ACC112 (cell line): ENCODE results near the gene TMEM94.

Experiments used
- H2AFZ ChIP-seq: fragments of 200-600 bp; sonication (generic); one replicate; pipeline ENCODE4 v1.6.0; 2017; ENCODE audit warnings: antibody characterized with exemption, low read length; ENCODE audit not compliant: unreplicated experiment
- H3K27ac ChIP-seq: fragments of 200-600 bp; sonication (generic); 2 replicates; pipeline ENCODE4 v1.5.1; 2014; ENCODE audit warnings: low read depth, mild to moderate bottlenecking, antibody characterized with exemption, low read length, moderate library complexity
- H3K27me3 ChIP-seq: fragments of 200-600 bp; sonication (generic); 2 replicates; pipeline ENCODE4 v1.6.1; 2014; ENCODE audit warnings: mild to moderate bottlenecking, antibody characterized with exemption, low read length, moderate library complexity, mixed read lengths; ENCODE audit not compliant: insufficient read depth
- H3K36me3 ChIP-seq: fragments of 200-600 bp; sonication (generic); 2 replicates; pipeline ENCODE4 v1.6.1; 2016; ENCODE audit warnings: mild to moderate bottlenecking, antibody characterized with exemption, low read length, moderate library complexity, mixed read lengths; ENCODE audit not compliant: insufficient read depth
- H3K4me1 ChIP-seq: fragments of 200-600 bp; sonication (generic); one replicate; pipeline ENCODE4 v1.6.1; 2016; ENCODE audit warnings: low read length, mixed read lengths; ENCODE audit not compliant: insufficient read depth, unreplicated experiment, control insufficient read depth
- H3K4me3 ChIP-seq: fragments of 200-600 bp; sonication (generic); 2 replicates; pipeline ENCODE4 v1.5.1; 2014; ENCODE audit warnings: mild to moderate bottlenecking, low read depth, low read length
- H3K79me2 ChIP-seq: fragments of 200-600 bp; sonication (generic); one replicate; pipeline ENCODE4 v1.6.0; 2016; ENCODE audit warnings: low read length; ENCODE audit not compliant: control insufficient read depth, unreplicated experiment, insufficient read depth

Gene TMEM94

GRCh38 chr17:75512926-75513640 is 56.6 kb downstream of the TMEM94 start:
- peaks cover 24% of the 10 kb centered on the region for H3K4me1 ChIP-seq
- peaks cover 3% of the 10 kb centered on the region for H3K79me2 ChIP-seq
- no peak overlapping the region for H2AFZ ChIP-seq

GRCh38 chr17:75513641-75514000 is 57.2 kb downstream of the TMEM94 start:
- Histone ChIP-seq H3K4me3 (no peak overlapping the region), H3K4me1 (peaks cover 19% of the 10 kb centered on the region), H3K79me2 (peaks cover 3% of the 10 kb centered on the region), H2AFZ (no peak overlapping the region), H3K27me3 (no peaks in the 10 kb centered on the region), H3K27ac (no peak overlapping the region), H3K36me3 (no peaks in the 10 kb centered on the region)

More at GRCh38 chr17:75512926-75513640, 56.6 kb downstream of the TMEM94 start:
- Histone ChIP-seq H3K27me3 (no peaks in the 10 kb centered on the region), H3K4me3 (no peak overlapping the region), H3K36me3 (no peaks in the 10 kb centered on the region), H3K27ac (no peak overlapping the region)

- peaks cover 3% of the 10 kb centered on the region for H3K79me2 ChIP-seq
- H3K4me1 ChIP-seq = peaks cover 19% of the 10 kb centered on the region
- peak overlapping the region; percentile 81 for H3K4me3 ChIP-seq
- H2AFZ ChIP-seq = peak overlapping the region; percentile 88
- no peaks in the 10 kb centered on the region for H3K36me3 ChIP-seq
- no peaks in the 10 kb centered on the region for H3K27me3 ChIP-seq
- no peak overlapping the region for H3K27ac ChIP-seq
Observed at GRCh38 chr17:75514299-75514918, 58.0 kb downstream of the TMEM94 start.

GRCh38 chr17:75514919-75515495 is 58.6 kb downstream of the TMEM94 start:
- no peaks in the 10 kb centered on the region for H3K36me3 ChIP-seq
- H2AFZ ChIP-seq = peak overlapping the region; percentile 88
- H3K79me2 ChIP-seq = peaks cover 3% of the 10 kb centered on the region
- H3K4me3 ChIP-seq = peak overlapping the region; percentile 81
- H3K4me1 ChIP-seq = peaks cover 19% of the 10 kb centered on the region
- H3K27me3 ChIP-seq = no peaks in the 10 kb centered on the region
- no peak overlapping the region for H3K27ac ChIP-seq

- Histone ChIP-seq H2AFZ (peak within 1 kb of the TSS; percentile 88), H3K27me3 (no peaks in the 10 kb centered on the region), H3K27ac (no peak within 1 kb of the TSS), H3K4me3 (peak within 1 kb of the TSS; percentile 81), H3K36me3 (no peaks in the 10 kb centered on the region), H3K4me1 (peaks cover 19% of the 10 kb centered on the region), H3K79me2 (peaks cover 3% of the 10 kb centered on the region)
Observed at GRCh38 chr17:75515496-75516254, 59.2 kb downstream of the TMEM94 start, which contains the start of gene CASKIN2. Gene CASKIN2, minus strand, starts transcription at chr17:75515537. Its CDS starts 1,733 bp downstream, at chr17:75513804.

GRCh38 chr17:75516255-75516618 is 59.8 kb downstream of the TMEM94 start, which contains the start of gene TSEN54:
Gene TSEN54, plus strand, starts transcription at chr17:75516528. Its CDS starts 33 bp downstream, at chr17:75516561.
- no peaks in the 10 kb centered on the region for H3K36me3 ChIP-seq
- H3K4me3 ChIP-seq = peak within 1 kb of the TSS; percentile 81
- H3K27ac ChIP-seq = no peak within 1 kb of the TSS
- no peaks in the 10 kb centered on the region for H3K27me3 ChIP-seq
- H3K4me1 ChIP-seq = peaks cover 19% of the 10 kb centered on the region
- peaks cover 3% of the 10 kb centered on the region for H3K79me2 ChIP-seq
- peak within 1 kb of the TSS; percentile 94 for H2AFZ ChIP-seq

GRCh38 chr17:75516619-75517296 is 60.3 kb downstream of the TMEM94 start:
- Histone ChIP-seq H3K4me1 (peaks cover 15% of the 10 kb centered on the region), H3K36me3 (no peaks in the 10 kb centered on the region), H3K27me3 (no peaks in the 10 kb centered on the region), H3K79me2 (peaks cover 3% of the 10 kb centered on the region), H3K4me3 (peak overlapping the region; percentile 81), H3K27ac (no peak overlapping the region), H2AFZ (peak overlapping the region; percentile 94)

- peaks cover 3% of the 10 kb centered on the region for H3K79me2 ChIP-seq
- H3K4me1 ChIP-seq = peaks cover 9% of the 10 kb centered on the region
- no peak overlapping the region for H2AFZ ChIP-seq
- peak overlapping the region; percentile 81 for H3K4me3 ChIP-seq
- no peaks in the 10 kb centered on the region for H3K36me3 ChIP-seq
- no peaks in the 10 kb centered on the region for H3K27me3 ChIP-seq
- no peak overlapping the region for H3K27ac ChIP-seq
Observed at GRCh38 chr17:75517297-75517865, 60.9 kb downstream of the TMEM94 start.

- Histone ChIP-seq H3K4me1 (peaks cover 8% of the 10 kb centered on the region), H3K4me3 (no peak overlapping the region), H3K79me2 (peaks cover 3% of the 10 kb centered on the region), H3K36me3 (no peaks in the 10 kb centered on the region), H3K27ac (no peak overlapping the region), H2AFZ (no peak overlapping the region), H3K27me3 (no peaks in the 10 kb centered on the region)
Observed at GRCh38 chr17:75518201-75518600, 61.8 kb downstream of the TMEM94 start.
